IMR-90 (cell line): ENCODE results near the gene PRAC2.

Experiments used
- BHLHE40 ChIP-seq: fragments of 150-350 bp; IDR thresholded peaks from 2 replicates; pipeline ENCODE4 v1.6.1; 2016; ENCODE audit warnings: mild to moderate bottlenecking, low read depth, low read length
- CEBPB ChIP-seq: IDR thresholded peaks from 2 replicates; pipeline ENCODE4 v1.6.1; 2012; ENCODE audit warnings: low read depth, low read length, improper control_type of control experiment
- MAFK ChIP-seq: IDR thresholded peaks from 2 replicates; pipeline ENCODE4 v1.6.1; 2012; ENCODE audit warnings: low read depth, low read length, improper control_type of control experiment
- MAZ ChIP-seq: IDR thresholded peaks from 2 replicates; pipeline ENCODE4 v1.6.1; 2012; ENCODE audit warnings: low read depth, mild to moderate bottlenecking, low read length, improper control_type of control experiment, moderate library complexity, borderline replicate concordance
- MXI1 ChIP-seq: IDR thresholded peaks from 2 replicates; pipeline ENCODE4 v1.6.1; 2012; ENCODE audit warnings: low read depth, mild to moderate bottlenecking, low read length, moderate library complexity, borderline replicate concordance
- NFE2L2 ChIP-seq: fragments of 150-350 bp; IDR thresholded peaks from 2 replicates; pipeline ENCODE4 v1.6.1; 2016; ENCODE audit warnings: low read depth, mild to moderate bottlenecking, low read length
- POLR2A ChIP-seq: IDR thresholded peaks from 2 replicates; pipeline ENCODE4 v1.6.1; 2012; ENCODE audit warnings: mild to moderate bottlenecking, low read depth, low read length
- RAD21 ChIP-seq: IDR thresholded peaks from 2 replicates; pipeline ENCODE4 v1.6.1; 2012; ENCODE audit warnings: low read length, improper control_type of control experiment
- RCOR1 ChIP-seq: IDR thresholded peaks from 2 replicates; pipeline ENCODE4 v1.6.1; 2012; ENCODE audit warnings: mild to moderate bottlenecking, low read length, improper control_type of control experiment; ENCODE audit not compliant: insufficient replicate concordance
- RFX5 ChIP-seq: IDR thresholded peaks from 2 replicates; pipeline ENCODE4 v1.8.0; 2012; ENCODE audit warnings: low read depth, mild to moderate bottlenecking, low read length, moderate library complexity
- SMC3 ChIP-seq: fragments of 150-350 bp; IDR thresholded peaks from 2 replicates; pipeline ENCODE4 v1.6.1; 2016; ENCODE audit warnings: low read depth, mild to moderate bottlenecking, antibody characterized with exemption, low read length, moderate library complexity
- TF ChIP-seq, protein P1 (sequence below): conservative IDR thresholded peaks from 2 replicates; pipeline ENCODE4 v1.5.1; 2012; ENCODE audit warnings: mild to moderate bottlenecking, low read depth, low read length, improper control_type of control experiment
- TF ChIP-seq, protein P2 (sequence below): fragments of 150-350 bp; IDR thresholded peaks from 2 replicates; pipeline ENCODE4 v1.6.1; 2016; ENCODE audit warnings: low read depth, mild to moderate bottlenecking, low read length, moderate library complexity, borderline replicate concordance
- TF ChIP-seq, protein P3 (sequence below): fragments of 150-350 bp; IDR thresholded peaks from 2 replicates; pipeline ENCODE4 v1.6.1; 2017; ENCODE audit warnings: mild to moderate bottlenecking, antibody characterized with exemption, low read length, low read depth

DNA sequence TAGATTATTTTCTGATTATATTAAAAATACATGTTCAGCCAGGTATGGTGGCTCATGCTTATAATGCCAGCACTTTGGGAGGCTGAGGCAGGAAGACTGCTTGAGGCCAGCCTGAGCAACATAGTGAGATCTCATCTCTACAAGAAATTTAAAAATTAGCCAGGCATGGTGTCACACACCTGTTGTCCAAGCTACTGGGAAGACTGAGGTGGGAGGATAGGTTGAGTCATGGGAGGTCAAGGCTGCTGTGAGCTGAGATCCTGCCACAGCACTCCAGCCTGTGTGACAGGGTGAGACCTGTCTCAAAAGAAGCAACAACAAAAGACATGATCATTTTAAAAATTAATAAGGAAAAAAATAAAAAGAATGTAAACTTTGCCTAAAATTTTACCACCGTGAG is 41.4 kb upstream of the PRAC2 start:
- TF ChIP-seq POLR2A, result no peak
- TF ChIP-seq RCOR1, result no peak
- TF ChIP-seq MAZ, result no peak
- no peak for TF ChIP-seq RAD21
- TF ChIP-seq, protein P1, sequence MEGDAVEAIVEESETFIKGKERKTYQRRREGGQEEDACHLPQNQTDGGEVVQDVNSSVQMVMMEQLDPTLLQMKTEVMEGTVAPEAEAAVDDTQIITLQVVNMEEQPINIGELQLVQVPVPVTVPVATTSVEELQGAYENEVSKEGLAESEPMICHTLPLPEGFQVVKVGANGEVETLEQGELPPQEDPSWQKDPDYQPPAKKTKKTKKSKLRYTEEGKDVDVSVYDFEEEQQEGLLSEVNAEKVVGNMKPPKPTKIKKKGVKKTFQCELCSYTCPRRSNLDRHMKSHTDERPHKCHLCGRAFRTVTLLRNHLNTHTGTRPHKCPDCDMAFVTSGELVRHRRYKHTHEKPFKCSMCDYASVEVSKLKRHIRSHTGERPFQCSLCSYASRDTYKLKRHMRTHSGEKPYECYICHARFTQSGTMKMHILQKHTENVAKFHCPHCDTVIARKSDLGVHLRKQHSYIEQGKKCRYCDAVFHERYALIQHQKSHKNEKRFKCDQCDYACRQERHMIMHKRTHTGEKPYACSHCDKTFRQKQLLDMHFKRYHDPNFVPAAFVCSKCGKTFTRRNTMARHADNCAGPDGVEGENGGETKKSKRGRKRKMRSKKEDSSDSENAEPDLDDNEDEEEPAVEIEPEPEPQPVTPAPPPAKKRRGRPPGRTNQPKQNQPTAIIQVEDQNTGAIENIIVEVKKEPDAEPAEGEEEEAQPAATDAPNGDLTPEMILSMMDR, result no peak
- no peak for TF ChIP-seq MXI1
- TF ChIP-seq MAFK, result no peak
- no peak for TF ChIP-seq SMC3
- TF ChIP-seq, protein P2, sequence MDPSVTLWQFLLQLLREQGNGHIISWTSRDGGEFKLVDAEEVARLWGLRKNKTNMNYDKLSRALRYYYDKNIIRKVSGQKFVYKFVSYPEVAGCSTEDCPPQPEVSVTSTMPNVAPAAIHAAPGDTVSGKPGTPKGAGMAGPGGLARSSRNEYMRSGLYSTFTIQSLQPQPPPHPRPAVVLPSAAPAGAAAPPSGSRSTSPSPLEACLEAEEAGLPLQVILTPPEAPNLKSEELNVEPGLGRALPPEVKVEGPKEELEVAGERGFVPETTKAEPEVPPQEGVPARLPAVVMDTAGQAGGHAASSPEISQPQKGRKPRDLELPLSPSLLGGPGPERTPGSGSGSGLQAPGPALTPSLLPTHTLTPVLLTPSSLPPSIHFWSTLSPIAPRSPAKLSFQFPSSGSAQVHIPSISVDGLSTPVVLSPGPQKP, result no peak
- no peak for TF ChIP-seq BHLHE40
- TF ChIP-seq NFE2L2, result no peak
- TF ChIP-seq, protein P3, sequence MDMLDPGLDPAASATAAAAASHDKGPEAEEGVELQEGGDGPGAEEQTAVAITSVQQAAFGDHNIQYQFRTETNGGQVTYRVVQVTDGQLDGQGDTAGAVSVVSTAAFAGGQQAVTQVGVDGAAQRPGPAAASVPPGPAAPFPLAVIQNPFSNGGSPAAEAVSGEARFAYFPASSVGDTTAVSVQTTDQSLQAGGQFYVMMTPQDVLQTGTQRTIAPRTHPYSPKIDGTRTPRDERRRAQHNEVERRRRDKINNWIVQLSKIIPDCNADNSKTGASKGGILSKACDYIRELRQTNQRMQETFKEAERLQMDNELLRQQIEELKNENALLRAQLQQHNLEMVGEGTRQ, result no peak
- TF ChIP-seq RFX5, result no peak
- no peak for TF ChIP-seq CEBPB
